ENCODE data around the gene ODAD2.

Gene ODAD2, protein sequence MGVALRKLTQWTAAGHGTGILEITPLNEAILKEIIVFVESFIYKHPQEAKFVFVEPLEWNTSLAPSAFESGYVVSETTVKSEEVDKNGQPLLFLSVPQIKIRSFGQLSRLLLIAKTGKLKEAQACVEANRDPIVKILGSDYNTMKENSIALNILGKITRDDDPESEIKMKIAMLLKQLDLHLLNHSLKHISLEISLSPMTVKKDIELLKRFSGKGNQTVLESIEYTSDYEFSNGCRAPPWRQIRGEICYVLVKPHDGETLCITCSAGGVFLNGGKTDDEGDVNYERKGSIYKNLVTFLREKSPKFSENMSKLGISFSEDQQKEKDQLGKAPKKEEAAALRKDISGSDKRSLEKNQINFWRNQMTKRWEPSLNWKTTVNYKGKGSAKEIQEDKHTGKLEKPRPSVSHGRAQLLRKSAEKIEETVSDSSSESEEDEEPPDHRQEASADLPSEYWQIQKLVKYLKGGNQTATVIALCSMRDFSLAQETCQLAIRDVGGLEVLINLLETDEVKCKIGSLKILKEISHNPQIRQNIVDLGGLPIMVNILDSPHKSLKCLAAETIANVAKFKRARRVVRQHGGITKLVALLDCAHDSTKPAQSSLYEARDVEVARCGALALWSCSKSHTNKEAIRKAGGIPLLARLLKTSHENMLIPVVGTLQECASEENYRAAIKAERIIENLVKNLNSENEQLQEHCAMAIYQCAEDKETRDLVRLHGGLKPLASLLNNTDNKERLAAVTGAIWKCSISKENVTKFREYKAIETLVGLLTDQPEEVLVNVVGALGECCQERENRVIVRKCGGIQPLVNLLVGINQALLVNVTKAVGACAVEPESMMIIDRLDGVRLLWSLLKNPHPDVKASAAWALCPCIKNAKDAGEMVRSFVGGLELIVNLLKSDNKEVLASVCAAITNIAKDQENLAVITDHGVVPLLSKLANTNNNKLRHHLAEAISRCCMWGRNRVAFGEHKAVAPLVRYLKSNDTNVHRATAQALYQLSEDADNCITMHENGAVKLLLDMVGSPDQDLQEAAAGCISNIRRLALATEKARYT

DNA sequence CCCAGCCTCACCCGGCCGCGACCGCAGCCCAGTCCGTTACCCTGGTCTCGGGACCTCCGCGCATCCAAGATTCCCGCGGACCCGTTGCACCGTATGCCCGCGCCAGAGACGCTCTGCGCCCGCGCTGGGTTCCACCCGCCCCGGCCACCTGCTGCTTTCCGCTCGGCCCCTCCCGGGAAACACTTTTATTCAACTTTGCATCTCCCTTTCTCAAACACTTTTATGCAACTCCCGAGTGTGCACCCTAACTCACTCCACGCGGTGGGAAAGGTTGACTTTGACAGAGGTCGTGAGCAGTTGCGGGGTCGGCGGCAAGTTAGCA lies at the start of gene ODAD2:
Gene ODAD2, minus strand, starts transcription at position 126 of the 322 bp plus-strand sequence. CDS start 3,937 bp downstream, outside the sequence.
- TF ChIP-seq ZNF274 (IDR thresholded peaks at IDR 0.05; ENCODE audit: low read depth, low read length): no peak
- no peak within 1 kb of the TSS; the same call in 1 of the 2 replicates for H3K4me3 ChIP-seq (ENCODE audit: low read length)

DNA sequence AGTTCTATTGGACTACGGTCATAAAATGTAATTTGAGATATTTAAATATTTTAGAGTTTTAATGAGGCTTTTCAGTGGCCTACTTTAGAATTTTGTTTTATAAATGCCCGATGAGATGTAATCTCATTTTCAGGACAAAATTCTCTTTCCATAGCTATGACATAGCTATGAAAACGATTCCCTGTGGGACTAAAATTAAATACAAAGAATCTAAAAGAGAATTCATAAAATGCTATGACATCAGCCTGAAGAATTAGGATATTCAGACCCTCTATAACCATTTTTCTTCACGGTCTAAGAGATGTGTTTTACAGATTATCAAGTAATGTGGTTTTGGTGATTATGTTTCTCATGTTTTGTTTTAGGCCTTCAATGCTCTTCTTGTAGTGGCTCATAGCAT lies 48.2 kb upstream of the ODAD2 start:
- H3K4me3 ChIP-seq (ENCODE audit: low read length): no peak overlapping the region
- no peak for TF ChIP-seq ZNF274 (IDR thresholded peaks at IDR 0.05; ENCODE audit: low read depth, low read length)

DNA sequence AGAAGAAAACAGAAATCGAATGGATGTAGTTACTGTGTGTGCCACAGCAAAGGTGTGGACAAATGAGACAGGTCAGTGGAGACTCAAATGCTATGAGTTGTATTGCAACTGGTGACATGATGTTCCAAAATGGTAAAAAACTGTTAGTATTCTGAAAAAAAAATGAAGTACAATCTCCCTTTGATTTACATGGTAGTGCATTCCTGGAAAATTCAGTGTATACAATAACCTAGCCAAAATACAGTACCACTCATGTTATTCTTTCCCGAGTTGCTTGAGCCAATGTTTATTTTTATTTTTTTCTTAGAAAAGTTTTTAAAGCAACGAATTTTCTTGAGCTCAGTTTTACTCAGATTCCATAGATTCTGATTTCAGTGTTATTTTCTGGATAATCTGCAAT lies 47.7 kb upstream of the ODAD2 start:
- no peak for TF ChIP-seq ZNF274 (IDR thresholded peaks at IDR 0.05; ENCODE audit: low read depth, low read length)
- H3K4me3 ChIP-seq (ENCODE audit: low read length): no peak overlapping the region

DNA sequence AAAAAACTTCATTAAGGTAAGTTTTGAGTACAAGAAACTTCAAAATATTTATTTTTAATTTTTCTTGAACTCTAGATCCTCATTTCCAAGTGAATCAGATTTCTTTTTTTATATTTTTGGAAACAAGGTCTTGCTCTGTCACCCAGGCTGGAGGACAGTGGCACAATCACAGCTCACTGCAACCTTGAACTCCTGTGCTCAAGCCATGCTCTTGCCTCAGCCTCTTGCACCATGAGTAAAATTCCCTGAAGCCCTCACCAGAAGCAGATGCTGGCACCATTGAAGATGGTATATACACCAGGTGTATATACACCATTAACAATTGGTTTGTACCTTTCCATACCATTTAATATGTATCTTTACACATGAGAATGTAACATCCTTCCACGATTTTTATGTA lies 45.1 kb upstream of the ODAD2 start:
- TF ChIP-seq ZNF274 (IDR thresholded peaks at IDR 0.05; ENCODE audit: low read depth, low read length): no peak
- no peak overlapping the region for H3K4me3 ChIP-seq (ENCODE audit: low read length)

DNA sequence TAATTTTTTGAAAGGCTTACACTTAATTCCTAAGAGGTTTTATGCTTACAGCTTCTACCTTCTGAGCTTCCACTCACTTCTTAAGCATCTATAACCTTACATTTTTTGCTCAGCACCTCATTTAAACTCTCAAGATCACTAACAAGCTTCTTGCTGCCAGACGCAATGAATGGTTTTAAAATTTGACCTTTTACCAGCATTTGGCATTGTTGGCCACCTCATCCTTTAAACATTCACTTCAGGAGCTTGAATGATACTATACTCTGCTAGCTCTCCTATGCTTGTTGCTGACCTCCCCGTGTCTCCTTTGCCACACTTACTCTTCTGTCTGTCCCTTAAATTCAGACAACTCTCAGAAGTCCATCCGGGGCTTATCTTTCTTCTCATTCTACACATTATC lies 37.7 kb upstream of the ODAD2 start:
- no peak for TF ChIP-seq ZNF274 (IDR thresholded peaks at IDR 0.05; ENCODE audit: low read depth, low read length)
- no peak overlapping the region for H3K4me3 ChIP-seq (ENCODE audit: low read length)

DNA sequence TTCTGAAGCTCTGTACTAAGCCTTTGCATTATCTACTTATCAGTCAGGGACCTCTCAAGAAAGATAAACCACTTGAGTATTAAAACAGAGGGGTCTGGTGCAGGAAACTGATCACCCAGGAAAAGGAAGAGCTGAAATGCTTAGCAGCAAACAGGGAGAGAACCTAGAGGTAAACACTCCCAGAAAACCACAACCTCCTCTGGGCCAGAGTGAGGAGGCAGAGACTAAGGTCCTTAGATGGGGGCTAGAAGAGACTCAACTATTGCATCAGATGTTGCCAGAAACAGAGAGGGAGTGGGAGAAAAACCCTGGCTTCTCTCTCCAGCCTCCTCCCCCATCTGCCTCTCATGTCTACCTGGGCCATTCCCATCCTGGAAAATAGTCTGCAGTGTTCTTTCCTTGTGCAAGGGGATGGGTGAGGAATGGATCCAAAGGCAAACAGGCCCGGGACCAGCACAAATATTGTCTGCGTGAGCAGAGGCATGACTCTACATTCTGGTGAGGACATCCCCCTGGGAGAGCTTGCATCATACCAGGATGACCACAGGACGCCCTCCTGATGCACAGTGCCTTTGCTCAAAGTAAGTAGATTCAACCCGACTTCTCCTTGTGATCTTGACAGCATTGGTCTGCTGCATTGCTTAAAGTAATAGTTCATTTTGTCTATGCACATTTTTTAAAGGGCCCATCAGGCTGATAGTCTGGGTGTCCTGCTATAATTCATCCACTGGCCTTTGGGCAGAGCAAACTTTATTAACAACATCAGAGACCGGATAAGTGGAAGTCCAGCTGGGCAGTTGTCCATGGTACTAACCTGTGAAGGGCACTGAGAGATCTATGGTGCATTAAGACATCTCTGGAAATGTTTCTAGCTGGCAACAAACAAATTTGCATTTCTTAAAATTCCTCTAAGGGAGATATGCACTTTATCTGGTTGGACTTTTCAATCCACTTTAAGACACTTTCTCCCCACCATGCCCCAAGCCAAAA lies 22.4 kb upstream of the ODAD2 start:
- no peak overlapping the region for H3K4me3 ChIP-seq (ENCODE audit: low read length)
- no peak for TF ChIP-seq ZNF274 (IDR thresholded peaks at IDR 0.05; ENCODE audit: low read depth, low read length)

DNA sequence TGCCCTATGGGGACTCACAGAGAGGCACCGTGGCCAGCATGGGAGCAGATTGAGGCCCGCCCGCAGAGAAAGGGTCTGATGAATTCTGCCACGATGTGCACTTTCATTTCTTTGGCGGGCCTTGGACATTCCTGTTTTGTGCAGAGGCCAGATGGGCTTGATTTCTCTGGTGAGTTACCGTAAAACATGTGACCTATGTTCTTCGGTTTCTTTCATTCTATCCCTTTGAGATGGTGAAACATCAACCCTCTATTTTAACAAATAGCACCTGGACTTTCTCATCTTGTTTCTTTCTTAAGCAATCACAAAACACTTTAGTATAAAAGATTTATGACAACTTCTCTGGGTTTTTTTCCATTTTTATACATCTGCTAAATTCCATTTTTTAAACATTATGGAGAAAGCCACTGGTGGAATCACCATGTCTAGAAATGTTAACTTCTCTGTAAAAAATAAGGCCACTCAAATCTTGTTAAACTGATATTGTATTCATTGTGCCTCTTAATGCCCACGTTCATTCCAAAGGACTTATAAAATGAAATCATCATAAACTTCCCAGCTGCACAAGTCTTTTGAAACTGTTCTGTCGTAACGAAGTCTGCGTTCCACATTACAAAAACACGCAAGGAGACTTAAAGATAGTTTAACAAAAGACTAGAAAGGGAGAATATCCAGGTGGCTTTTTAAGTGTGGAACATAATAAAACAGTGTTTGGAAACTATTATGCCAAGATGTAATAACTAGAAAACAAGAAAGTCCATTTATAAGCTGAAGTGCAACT lies 21.4 kb upstream of the ODAD2 start:
- no peak overlapping the region for H3K4me3 ChIP-seq (ENCODE audit: low read length)
- TF ChIP-seq ZNF274 (IDR thresholded peaks at IDR 0.05; ENCODE audit: low read depth, low read length): no peak

DNA sequence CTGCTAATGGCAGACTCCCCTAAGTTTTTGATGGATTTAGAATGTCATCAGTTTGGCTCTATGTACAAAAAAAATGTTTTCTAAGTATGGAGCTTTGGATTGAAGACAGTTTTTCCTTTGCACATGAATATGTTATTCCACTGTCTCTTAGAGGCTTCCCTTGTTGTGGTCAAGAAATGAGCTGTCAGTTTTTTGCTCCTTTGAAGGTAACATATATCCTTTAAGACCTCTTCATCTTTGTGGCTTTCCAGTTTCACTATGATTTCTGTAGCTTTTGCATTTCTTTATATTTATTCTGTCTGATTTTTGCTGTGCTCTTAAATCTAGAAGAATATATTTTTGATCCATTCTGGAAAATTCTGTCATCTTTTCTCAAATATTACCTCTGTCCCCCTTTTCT lies 15.8 kb upstream of the ODAD2 start:
- no peak for TF ChIP-seq ZNF274 (IDR thresholded peaks at IDR 0.05; ENCODE audit: low read depth, low read length)
- no peak overlapping the region for H3K4me3 ChIP-seq (ENCODE audit: low read length)

DNA sequence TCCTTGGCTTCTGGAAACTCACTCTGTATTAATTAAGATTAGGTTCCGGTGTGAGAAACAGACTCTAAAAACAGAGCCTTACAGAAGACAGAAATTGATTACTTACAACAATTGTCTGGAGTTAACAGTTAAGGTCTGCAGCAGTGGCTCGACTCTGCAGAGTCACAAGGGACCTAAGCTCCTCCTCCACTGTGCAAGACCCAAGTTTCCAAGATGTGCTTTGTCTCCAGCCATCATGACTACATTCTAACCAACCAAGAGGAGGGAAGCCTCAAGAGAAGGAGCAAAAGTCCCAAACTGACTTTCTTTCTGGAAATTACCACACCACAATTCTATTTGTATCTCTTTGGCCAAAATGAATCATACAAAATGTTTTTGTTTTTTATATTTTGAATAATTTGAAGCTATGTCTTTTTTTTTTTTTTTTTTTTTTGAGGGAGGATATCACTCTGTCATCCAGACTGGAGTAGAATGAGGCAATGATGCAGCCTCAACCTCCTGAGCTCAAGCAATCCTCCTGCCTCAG lies 14.2 kb upstream of the ODAD2 start:
- no peak overlapping the region for H3K4me3 ChIP-seq (ENCODE audit: low read length)
- TF ChIP-seq ZNF274 (IDR thresholded peaks at IDR 0.05; ENCODE audit: low read depth, low read length): no peak

DNA sequence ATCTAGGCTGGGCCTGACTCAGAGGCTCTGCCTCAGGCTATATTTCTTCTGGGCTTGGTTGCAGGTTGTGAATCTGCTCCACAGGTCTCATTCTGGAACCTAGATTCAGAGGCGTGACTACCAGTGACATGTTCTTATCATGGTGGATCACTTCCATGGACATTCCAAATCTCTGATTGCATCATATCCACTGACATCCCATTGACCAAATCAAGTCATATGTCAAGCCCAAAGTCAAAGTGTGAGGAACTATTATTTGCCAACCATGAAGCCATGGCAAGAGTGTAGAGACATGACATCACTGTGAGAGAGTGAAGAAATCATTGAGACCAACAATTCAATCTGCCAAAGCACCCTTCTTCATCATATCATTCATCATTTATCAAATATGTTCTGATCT lies 11.9 kb upstream of the ODAD2 start:
- TF ChIP-seq ZNF274 (IDR thresholded peaks at IDR 0.05; ENCODE audit: low read depth, low read length): no peak
- H3K4me3 ChIP-seq (ENCODE audit: low read length): no peak overlapping the region

DNA sequence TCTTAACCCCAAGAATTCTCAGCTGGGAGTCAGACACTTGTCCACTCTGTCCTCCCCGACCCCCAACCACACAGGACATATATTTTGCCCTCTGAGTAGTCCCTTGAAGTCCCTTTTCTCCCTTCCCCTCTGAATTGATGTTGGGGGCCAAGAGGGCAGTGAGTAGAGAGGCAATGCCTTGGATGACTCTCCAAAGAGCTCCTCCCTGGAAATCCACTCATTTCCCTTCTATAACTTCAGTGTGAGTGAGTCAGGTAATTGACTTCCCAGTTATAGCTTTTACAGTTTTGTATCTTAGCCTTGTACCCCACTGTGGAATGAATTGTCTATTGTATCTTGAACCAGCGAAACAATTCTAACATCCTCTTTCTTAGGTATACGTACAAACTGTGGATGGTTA lies 9.2 kb upstream of the ODAD2 start:
- no peak overlapping the region for H3K4me3 ChIP-seq (ENCODE audit: low read length)
- TF ChIP-seq ZNF274 (IDR thresholded peaks at IDR 0.05; ENCODE audit: low read depth, low read length): no peak

DNA sequence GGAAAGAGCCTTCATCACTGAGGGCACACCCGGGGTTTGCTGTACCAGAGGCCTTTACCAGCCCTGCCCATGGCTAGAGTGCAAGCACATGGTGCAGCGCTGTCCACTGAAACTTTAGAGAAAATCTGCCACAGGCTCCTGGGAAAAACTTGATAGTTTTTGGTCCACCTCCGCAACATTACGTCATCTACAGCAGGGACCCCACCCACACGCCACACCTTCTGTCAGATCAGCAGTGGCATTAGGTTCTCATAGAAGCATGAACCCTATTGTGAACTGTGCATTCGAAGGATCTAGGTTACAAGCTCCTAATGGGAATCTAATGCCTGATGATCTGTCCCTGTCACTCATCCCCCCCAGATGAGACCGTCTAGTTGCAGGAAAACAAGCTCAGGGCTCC lies 2.5 kb upstream of the ODAD2 start:
- no peak overlapping the region for H3K4me3 ChIP-seq (ENCODE audit: low read length)
- TF ChIP-seq ZNF274 (IDR thresholded peaks at IDR 0.05; ENCODE audit: low read depth, low read length): no peak
